Coronary artery (tissue), 2 donors: ENCODE data around the gene NIFK.
"Not testable (repeated sequence)": the region's sequence is repeated elsewhere in the genome, so short reads cannot be mapped to it uniquely, and the experiment has no call there.

ENCODE experiments used
- DNase-seq: peaks from one replicate; pipeline ENCODE4 v3.0.0-alpha.2; 2017; ENCODE audit warnings: low spot score
- H3K27ac ChIP-seq, 2 donors: fragments of 200-600 bp; sonication (generic); one replicate each; pipeline ENCODE4 v1.5.1; 2016 to 2019
- H3K4me3 ChIP-seq: fragments of 200-600 bp; sonication (generic); 2 replicates; pipeline ENCODE4 v1.5.1; 2016; ENCODE audit warnings: mild to moderate bottlenecking, moderate library complexity
- TF ChIP-seq, protein P1 (sequence below): fragments of 200-600 bp; sonication (generic); IDR thresholded peaks from one replicate; pipeline ENCODE4 v1.5.1; 2019; ENCODE audit warnings: antibody characterized with exemption

The NIFK gene

DNA sequence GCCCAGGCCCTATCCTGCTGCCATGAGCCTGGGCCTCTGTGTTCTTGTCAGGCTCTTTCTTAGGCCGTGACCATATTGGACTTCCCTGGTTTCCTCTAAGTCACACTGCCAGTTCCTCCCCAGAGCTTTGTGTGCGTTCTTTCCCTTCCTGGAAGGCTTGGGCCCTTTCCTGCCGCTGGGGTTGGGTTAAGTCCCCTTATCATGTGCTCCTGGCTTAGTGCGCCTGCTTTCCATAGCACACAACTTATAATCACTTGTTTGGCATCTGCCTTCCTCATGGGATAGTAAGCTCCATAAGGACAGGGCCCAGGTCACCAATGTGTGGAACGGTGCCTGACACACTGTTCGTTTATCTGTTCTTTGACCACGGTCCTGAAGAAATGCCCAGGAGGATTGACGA, 31.3 kb downstream of the NIFK start:
- Histone ChIP-seq H3K27ac (no peak overlapping the region), H3K4me3 (no peak overlapping the region)
- DNase-seq, result no peak
- TF ChIP-seq, protein P1, sequence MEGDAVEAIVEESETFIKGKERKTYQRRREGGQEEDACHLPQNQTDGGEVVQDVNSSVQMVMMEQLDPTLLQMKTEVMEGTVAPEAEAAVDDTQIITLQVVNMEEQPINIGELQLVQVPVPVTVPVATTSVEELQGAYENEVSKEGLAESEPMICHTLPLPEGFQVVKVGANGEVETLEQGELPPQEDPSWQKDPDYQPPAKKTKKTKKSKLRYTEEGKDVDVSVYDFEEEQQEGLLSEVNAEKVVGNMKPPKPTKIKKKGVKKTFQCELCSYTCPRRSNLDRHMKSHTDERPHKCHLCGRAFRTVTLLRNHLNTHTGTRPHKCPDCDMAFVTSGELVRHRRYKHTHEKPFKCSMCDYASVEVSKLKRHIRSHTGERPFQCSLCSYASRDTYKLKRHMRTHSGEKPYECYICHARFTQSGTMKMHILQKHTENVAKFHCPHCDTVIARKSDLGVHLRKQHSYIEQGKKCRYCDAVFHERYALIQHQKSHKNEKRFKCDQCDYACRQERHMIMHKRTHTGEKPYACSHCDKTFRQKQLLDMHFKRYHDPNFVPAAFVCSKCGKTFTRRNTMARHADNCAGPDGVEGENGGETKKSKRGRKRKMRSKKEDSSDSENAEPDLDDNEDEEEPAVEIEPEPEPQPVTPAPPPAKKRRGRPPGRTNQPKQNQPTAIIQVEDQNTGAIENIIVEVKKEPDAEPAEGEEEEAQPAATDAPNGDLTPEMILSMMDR, result no peak

DNA sequence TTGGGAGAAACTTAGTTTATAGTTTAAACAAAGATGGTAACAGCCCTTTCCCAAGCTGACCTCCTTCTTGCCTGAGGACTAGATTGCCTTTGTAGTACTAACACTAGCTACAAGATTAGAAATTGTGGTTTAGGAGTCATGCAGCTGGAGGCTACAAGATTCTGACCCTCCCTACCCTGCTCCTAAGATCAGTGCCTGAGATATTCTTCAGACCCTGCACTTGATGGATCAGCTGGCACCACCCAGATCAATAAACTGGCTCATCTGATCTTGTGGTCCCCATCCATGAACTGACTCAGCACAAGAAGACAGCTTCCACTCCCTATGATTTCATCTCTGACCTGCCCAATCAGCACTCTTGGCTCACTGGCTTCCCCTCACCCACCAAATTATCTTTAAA, 34.9 kb downstream of the NIFK start:
- not testable (repeated sequence) for H3K27ac ChIP-seq, DNase-seq, H3K4me3 ChIP-seq

GRCh38 chr2:121699421-121700333, 37.0 kb downstream of the NIFK start:
- Histone ChIP-seq H3K4me3 (no peak overlapping the region), H3K27ac (no peak overlapping the region)
- TF ChIP-seq, protein P1, result no peak
- DNase-seq, result no peak

- TF ChIP-seq, protein P1, result no peak
- Histone ChIP-seq H3K4me3 (no peak overlapping the region), H3K27ac (no peak overlapping the region)
- DNase-seq, result no peak
Measured at GRCh38 chr2:121698318-121698930, 38.3 kb downstream of the NIFK start.

DNA sequence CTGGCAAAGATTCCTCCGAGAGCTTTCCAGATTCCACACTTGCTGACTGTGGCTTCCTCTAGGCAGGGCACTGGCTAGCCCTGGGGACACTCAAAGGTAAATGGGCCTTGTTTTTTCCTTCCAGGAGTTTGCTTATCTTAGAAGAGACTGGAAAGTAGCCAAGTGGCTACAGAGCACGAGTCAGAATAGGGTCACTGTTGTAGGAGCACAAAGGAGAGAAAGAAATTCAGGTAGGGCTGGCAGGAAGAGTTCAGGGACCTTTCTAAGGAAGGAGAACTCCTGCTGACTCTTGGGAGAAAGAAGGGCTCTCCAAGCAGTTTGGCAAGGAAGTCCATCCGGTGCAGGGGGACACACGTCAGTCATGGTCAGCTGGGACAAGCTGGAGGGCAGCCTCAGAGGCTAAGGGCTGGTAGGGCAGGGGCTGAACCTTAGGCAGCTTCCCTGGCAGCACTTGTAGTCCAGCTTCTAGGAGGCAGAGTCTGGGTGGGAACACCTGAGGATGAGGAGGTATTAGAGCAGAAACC, 39.5 kb downstream of the NIFK start:
- TF ChIP-seq, protein P1, result no peak
- H3K4me3 ChIP-seq, result no peak overlapping the region
- no peak for DNase-seq
- no peak overlapping the region for H3K27ac ChIP-seq

- H3K27ac ChIP-seq, result no peak overlapping the region
- TF ChIP-seq, protein P1, result no peak
- DNase-seq, result no peak
Measured at GRCh38 chr2:121696410-121696930, 40.2 kb downstream of the NIFK start.

GRCh38 chr2:121695171-121695451, 41.6 kb downstream of the NIFK start:
- TF ChIP-seq, protein P1, result no peak
- DNase-seq, result no peak
- Histone ChIP-seq H3K4me3 (no peak overlapping the region), H3K27ac (peak overlapping the region in 1 of 2 donors; percentile 3)

More at GRCh38 chr2:121696410-121696930, 40.2 kb downstream of the NIFK start:
- H3K4me3 ChIP-seq, result no peak overlapping the region
